GM06990 (cell line): ENCODE data around the gene ENOX1.
"Not testable (repeated sequence)": the region's sequence is repeated elsewhere in the genome, so short reads cannot be mapped to it uniquely, and the experiment has no call there.

ENCODE experiments used
- DNase-seq: peaks from one replicate; pipeline ENCODE4 v3.0.0-alpha.2; 2011; ENCODE audit not compliant: insufficient read length; ENCODE audit errors: extremely low read depth
- H3K27me3 ChIP-seq: replicated peaks from 2 replicates; pipeline ENCODE4 v1.6.0; 2011; ENCODE audit warnings: low read length; ENCODE audit not compliant: control insufficient read depth, insufficient read depth
- H3K36me3 ChIP-seq: 2 replicates; pipeline ENCODE4 v1.5.1; 2011; ENCODE audit warnings: low read length; ENCODE audit not compliant: control insufficient read depth, insufficient read depth
- H3K4me3 ChIP-seq: replicated peaks from 2 replicates; pipeline ENCODE4 v1.5.1; 2011; ENCODE audit warnings: low read depth, mild to moderate bottlenecking, control low read depth, low read length
- TF ChIP-seq, protein P1 (sequence below): IDR thresholded peaks from 2 replicates; pipeline ENCODE4 v1.5.1; 2011; ENCODE audit warnings: low read length, control low read depth, mild to moderate bottlenecking, inconsistent platforms; ENCODE audit not compliant: insufficient read depth, poor library complexity, severe bottlenecking

Gene ENOX1

DNA sequence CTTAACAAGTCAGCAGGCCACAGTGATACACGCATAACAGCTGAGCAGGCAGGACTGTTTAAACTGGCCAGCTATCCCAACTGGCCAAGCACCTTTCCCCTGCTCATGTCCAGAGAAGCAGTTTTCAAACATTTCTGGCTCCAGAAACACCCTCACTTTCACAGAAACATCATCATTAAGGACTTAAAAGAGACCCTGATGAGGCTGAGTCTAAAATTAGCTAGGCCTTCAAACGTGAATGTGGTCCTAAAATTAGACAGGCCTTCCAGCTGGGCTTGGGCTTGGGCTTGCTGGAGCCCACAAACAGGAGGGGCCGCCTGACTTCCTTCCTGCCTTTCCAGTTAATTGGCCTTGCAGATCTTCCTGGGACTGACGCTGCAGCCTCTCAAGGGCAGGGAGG lies 429.2 kb downstream of the ENOX1 start:
- Histone ChIP-seq H3K4me3 (no peak overlapping the region), H3K27me3 (no peaks in the 10 kb centered on the region), H3K36me3 (no peaks in the 10 kb centered on the region)
- TF ChIP-seq, protein P1, sequence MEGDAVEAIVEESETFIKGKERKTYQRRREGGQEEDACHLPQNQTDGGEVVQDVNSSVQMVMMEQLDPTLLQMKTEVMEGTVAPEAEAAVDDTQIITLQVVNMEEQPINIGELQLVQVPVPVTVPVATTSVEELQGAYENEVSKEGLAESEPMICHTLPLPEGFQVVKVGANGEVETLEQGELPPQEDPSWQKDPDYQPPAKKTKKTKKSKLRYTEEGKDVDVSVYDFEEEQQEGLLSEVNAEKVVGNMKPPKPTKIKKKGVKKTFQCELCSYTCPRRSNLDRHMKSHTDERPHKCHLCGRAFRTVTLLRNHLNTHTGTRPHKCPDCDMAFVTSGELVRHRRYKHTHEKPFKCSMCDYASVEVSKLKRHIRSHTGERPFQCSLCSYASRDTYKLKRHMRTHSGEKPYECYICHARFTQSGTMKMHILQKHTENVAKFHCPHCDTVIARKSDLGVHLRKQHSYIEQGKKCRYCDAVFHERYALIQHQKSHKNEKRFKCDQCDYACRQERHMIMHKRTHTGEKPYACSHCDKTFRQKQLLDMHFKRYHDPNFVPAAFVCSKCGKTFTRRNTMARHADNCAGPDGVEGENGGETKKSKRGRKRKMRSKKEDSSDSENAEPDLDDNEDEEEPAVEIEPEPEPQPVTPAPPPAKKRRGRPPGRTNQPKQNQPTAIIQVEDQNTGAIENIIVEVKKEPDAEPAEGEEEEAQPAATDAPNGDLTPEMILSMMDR, result no peak
- DNase-seq, result no peak

DNA sequence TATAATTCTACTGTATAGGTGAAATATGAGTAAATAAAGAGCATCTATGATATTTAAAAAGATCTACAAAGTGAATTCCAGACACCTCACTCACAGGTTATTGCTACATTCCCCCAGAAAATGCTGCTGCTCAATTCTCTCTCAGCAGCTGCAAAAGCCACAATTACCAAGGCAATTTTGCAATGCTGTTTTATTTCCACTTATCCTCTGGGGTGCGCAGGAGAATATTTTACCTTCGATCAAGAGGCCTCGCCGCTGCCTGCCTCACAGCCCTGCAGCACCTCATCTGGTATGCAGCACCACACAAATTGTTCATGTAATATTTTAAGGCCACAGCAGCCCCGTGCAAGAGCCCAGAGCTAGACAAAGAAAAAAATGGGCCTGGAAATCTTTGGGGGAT lies 430.2 kb downstream of the ENOX1 start:
- Histone ChIP-seq H3K27me3 (no peaks in the 10 kb centered on the region), H3K36me3 (no peaks in the 10 kb centered on the region), H3K4me3 (no peak overlapping the region)
- DNase-seq, result no peak
- TF ChIP-seq, protein P1, result no peak

DNA sequence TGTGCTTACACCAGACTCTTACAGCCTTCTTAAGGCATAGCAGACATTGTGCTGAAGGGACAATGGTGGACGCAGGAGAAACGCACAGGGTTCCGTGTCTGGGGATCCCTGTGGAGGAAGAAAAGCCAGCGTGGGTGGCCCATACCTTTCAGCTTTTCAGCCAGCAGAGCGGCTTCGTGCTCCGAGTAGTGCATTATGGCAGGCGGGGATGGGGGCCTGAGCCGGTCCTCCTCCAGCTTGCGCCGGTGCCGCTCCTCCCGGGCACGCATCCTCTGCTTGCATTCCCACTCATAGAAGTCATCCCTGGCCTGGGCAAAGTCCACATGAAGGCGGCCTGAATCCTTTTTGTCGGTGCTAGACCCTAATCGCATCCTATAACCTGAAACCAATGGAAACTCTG lies 431.0 kb downstream of the ENOX1 start:
- H3K27me3 ChIP-seq, result no peaks in the 10 kb centered on the region
- DNase-seq, result no peak
- H3K36me3 ChIP-seq, result no peaks in the 10 kb centered on the region
- TF ChIP-seq, protein P1, result no peak
- no peak overlapping the region for H3K4me3 ChIP-seq

DNA sequence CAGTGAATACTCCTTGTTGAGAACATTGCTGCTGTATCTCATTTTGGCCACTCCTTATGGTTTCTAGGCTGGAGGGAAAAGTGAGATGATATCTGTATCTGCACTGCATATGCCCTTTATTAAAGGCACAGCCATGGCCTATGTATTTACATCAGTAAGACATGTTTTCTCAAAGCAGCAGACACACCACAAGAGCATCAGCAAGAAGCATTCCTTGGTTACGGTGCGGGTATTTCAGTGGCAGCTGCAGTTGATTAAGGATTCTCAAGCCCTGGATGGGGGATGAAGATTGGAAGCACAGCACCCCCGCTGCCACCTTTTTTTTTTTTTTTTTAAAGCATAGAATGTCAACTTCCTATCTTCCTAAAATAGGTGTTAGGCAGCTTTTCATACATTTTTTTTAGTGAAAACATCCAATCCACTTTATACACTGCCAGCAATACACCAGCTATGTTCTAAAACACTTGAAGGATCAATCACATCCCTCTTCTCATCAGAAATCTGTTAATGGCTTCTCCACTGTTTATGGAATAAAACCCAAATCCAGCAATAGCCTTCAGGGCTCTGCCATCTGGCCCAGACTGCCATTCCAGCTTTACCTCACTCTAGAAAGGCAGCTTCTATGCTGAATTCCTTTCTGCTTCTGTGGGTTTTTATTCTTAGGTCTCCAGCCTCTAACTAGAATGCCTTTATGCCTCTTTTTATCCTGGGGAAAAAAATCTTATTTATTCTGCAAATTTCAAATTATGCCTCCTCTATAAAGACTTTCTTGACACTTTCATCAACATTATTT lies 432.4 kb downstream of the ENOX1 start:
- DNase-seq, result no peak
- TF ChIP-seq, protein P1, result no peak
- H3K36me3 ChIP-seq, result no peaks in the 10 kb centered on the region
- no peaks in the 10 kb centered on the region for H3K27me3 ChIP-seq
- no peak overlapping the region for H3K4me3 ChIP-seq

DNA sequence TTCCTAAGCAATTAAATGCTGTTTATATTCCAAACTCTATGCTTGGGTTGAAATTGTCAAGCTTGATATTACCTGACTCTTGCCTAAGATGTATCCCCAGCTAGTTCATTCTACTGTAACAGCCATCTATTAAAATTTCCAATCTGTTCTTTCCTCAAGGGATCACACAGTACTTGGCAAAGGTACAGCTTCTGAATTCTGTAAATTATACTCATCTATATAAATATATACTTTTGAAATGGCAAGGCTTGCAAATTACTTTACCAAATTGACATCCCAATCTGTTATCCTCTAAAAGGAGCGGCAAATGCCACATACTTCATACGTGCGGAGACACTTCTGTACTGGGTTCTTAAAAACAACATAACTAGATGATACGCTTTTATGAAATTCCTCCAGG lies 433.1 kb downstream of the ENOX1 start:
- H3K27me3 ChIP-seq, result no peaks in the 10 kb centered on the region

DNA sequence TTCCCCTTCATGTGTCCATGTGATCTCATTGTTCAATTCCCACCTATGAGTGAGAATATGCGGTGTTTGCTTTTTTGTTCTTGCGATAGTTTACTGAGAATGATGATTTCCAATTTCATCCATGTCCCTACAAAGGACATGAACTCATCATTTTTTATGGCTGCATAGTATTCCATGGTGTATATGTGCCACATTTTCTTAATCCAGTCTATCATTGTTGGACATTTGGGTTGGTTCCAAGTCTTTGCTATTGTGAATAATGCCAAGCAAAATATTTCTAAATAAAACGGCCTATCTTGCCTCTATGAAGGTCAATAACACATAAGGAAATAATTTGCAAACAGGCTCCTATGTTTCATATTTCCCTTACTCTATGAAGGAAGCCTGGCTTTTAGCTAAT lies 435.2 kb downstream of the ENOX1 start:
- DNase-seq, H3K4me3 ChIP-seq, H3K36me3 ChIP-seq, H3K27me3 ChIP-seq: not testable (repeated sequence)

More for the DNA sequence above, 433.1 kb downstream of the ENOX1 start:
- H3K36me3 ChIP-seq, result no peaks in the 10 kb centered on the region
- TF ChIP-seq, protein P1, result no peak
- H3K4me3 ChIP-seq, result no peak overlapping the region
- DNase-seq, result no peak
